ENCODE measurements around the gene GABARAP. TPM values are rescaled to one million over a fixed set of nuclear protein-coding genes. Genes with fewer than 3 reads are reported as not detected.

GABARAP gene
- total and polyA plus RNA-seq, 2 of the 8 experiments (the other 6 are each of a cell fraction or from before 2014, with no cell fraction given), result 252 to 581 TPM

- TF ChIP-seq GABPA (IDR thresholded peaks at IDR 0.05; ENCODE audit: borderline replicate concordance, insufficient read depth, low read length) (0 out of 2 replicates have a peak, but pooled peaks have one; percentile 30), JUN (IDR thresholded peaks at IDR 0.05; ENCODE audit: low read depth, low read length) (no peak), MAX (IDR thresholded peaks at IDR 0.05) (no peak), GTF2F1 (IDR thresholded peaks at IDR 0.05; ENCODE audit: borderline replicate concordance, low read depth, low read length) (no peak), TEAD4 (IDR thresholded peaks at IDR 0.05; ENCODE audit: low read depth, low read length) (no peak), BRCA1 (IDR thresholded peaks at IDR 0.05; ENCODE audit: low read depth, low read length) (no peak; the same call in 1 of the 2 replicates), TAF7 (optimal IDR thresholded peaks at IDR 0.05; ENCODE audit: borderline replicate concordance, low read depth, low read length) (no peak), YY1 (IDR thresholded peaks at IDR 0.05; ENCODE audit: low read depth, low read length) (0 out of 2 replicates have a peak, but pooled peaks have one; percentile 21), TAF1 (IDR thresholded peaks at IDR 0.05; ENCODE audit: low read depth, low read length) (peak; percentile 55; the same call in 1 of the 2 replicates), CREB1 (IDR thresholded peaks at IDR 0.05) (no peak; the same call in 1 of the 2 replicates), SIX5 (IDR thresholded peaks at IDR 0.05; ENCODE audit: low read depth, low read length) (no peak), RNF2 (IDR thresholded peaks at IDR 0.05; ENCODE audit: borderline replicate concordance, low read depth, low read length, missing control alignments, poor library complexity, severe bottlenecking) (no peak), KDM4A (IDR thresholded peaks at IDR 0.05; ENCODE audit: low read depth, low read length, severe bottlenecking) (no peak), JUND (IDR thresholded peaks at IDR 0.05; ENCODE audit: low read length) (no peak), CBX5 (IDR thresholded peaks at IDR 0.05; ENCODE audit: low read depth, low read length) (no peak), CBX8 (IDR thresholded peaks at IDR 0.05; ENCODE audit: borderline replicate concordance, low read depth, low read length) (no peak), SAP30 (IDR thresholded peaks at IDR 0.05; ENCODE audit: insufficient read depth, insufficient replicate concordance, low read length) (no peak)
Measured at GRCh38 chr17:7262935-7263800, 20.9 kb upstream of the GABARAP start (continued).
